Measurements from ENCODE around the gene GTF2F2.

DNA sequence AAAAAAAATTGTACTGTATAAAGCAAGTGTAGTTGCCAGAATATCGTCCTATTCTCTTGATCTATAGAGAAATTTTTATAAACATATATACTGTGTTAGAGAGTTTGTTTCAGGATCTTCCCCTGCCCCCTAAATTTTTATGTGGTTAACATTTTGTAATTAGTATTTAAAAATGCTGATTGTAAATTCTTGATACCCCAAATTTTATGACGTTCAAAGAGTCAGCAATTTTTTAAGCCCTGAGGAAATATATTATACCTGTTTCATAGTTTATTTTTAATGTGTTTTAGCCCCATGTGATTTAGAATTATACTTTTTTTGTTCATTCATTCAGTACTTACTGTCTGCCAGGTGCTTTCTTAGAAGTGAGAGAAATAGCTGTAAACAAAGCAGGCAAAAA is 87.8 kb downstream of the GTF2F2 start:
- TF ChIP-seq, protein P1, sequence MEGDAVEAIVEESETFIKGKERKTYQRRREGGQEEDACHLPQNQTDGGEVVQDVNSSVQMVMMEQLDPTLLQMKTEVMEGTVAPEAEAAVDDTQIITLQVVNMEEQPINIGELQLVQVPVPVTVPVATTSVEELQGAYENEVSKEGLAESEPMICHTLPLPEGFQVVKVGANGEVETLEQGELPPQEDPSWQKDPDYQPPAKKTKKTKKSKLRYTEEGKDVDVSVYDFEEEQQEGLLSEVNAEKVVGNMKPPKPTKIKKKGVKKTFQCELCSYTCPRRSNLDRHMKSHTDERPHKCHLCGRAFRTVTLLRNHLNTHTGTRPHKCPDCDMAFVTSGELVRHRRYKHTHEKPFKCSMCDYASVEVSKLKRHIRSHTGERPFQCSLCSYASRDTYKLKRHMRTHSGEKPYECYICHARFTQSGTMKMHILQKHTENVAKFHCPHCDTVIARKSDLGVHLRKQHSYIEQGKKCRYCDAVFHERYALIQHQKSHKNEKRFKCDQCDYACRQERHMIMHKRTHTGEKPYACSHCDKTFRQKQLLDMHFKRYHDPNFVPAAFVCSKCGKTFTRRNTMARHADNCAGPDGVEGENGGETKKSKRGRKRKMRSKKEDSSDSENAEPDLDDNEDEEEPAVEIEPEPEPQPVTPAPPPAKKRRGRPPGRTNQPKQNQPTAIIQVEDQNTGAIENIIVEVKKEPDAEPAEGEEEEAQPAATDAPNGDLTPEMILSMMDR (IDR thresholded peaks at IDR 0.05), result no peak
- TF ChIP-seq EZH2 (IDR thresholded peaks at IDR 0.05; ENCODE audit: borderline replicate concordance, insufficient read depth, low read depth, low read length, poor library complexity, severe bottlenecking), result no peak
